ENCODE data around the gene IL11.
A peak's percentile ranks its signal among the peaks of the same experiment; 100 is the strongest.

The IL11 gene

GRCh38 chr19:55372316-55373081 is 2.2 kb upstream of the IL11 start:
- no peak for DNase-seq

DNA sequence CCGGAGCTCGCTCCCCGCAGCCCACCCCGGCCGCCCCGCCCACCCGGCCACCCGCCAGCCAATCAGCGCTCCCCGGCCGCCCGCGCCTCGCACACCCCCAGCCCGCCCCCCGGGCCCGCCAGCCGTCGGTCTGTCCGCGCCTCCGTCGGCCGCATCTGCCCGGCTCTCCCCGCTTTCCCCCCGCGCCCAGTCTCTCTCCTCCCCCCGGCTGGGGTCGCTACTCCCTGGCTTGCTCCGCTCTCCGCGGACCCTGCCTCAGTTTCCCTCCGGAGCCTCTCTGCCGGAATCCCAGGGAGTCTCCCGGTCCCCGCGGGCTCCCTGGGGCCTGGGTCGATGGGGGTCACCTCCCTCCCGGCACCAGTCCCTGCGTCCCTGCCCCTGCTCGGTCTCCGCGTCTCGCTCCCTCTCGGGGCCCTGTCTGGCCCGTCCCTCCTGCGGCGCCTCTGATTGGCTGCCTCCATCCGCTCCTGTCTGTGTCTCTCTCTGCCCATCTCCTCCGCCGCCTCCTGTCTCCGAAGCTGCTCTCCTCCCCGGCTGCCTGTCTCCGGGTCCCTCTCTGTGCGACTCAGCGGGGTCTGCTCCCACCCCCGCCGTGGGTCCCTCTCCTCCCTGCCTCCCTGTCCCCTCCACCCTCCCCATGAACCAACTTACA is 484 bp downstream of the IL11 start:
- DNase-seq = no peak

DNA sequence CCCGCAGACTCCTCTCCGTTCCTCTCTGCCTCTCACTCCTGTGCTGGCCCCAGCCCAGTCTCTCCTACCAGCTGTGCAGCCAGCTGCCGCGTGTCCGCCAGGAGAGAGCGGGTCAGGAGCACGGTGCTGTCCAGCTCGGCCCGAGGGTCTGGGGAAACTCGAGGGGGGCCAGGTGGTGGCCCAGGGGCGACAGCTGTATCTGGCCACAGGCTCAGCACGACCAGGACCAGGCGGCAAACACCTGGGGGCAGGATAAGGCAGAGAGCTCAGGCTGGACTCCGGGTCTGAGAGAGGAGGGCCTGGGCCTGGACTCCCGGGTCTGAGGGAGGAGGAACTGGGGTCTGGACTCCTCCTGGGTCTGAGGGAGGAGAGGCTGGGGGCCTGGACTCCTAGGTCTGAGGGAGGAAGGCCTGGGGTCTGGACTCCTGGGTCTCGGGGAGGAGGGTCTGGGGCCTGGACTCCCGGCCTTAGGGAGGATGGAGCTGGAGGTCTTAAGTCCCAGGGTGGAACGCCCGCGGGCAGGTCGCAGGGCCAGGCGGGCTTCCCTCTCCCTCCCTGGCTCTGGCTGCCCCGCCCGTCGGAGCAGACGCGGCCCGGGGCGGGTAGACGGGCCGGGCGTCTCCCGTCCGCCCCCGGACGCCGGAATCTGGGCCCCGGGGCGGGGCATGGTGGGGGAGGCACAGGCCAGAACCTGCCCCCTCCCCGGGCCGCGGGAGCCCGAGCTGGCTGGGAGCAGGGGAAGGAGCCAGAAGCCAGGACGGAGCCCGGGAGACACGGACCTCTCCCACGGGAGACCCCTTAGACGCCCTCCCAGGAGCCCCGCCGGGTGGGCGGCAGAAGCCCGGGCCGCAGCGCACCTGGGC is 1.3 kb downstream of the IL11 start:
- peak; percentile 44 to 51 for DNase-seq

GRCh38 chr19:55368106-55368505 is 2.2 kb downstream of the IL11 start:
- DNase-seq = no peak

- DNase-seq = no peak
These were observed 3.5 kb downstream of the IL11 start for GRCh38 chr19:55366790-55367189.

GRCh38 chr19:55365964-55366363 is 4.3 kb downstream of the IL11 start:
- no peak for DNase-seq

GRCh38 chr19:55365245-55365644 is 5.0 kb downstream of the IL11 start:
- no peak for DNase-seq

DNA sequence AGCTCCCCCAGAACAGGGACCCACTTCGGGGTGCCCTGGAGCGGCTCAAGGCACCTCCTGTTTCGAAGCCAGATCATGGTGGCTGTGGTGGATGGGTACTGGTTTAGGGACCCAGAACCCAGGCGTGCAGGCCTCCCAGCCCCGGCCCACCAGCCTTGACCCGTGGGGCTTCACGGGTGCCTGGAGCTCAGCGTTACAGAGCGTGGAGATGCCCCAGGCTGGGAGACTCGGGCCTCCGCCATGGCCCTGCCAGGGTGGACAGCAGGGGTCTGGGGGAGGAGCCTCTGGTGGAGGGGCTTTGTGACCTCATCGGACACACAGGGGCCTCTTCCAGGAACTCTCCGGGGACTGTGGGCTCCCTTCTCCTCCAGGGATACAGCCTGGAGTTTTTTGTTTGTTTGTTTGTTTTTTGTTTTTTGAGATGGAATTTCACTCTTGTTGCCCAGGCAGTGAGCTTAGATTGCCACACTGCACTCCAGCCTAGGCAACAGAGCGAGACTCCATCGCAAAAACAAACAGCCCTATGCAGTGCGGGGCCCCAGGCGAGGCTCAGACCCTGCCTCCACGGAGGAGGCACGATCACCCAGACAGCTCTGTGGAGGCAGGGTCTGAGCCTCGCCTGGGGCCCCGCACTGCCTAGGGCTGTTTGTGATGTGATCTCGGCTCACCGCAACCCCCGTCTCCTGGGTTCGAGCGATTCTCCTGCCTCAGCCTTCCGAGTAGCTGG is 7.1 kb downstream of the IL11 start, which contains the start of gene GARIN5B:
Gene GARIN5B (minus strand): TSS at position 271 of the 727 bp plus-strand sequence. CDS start 194 bp downstream, at position 77.
- no peak for DNase-seq

DNA sequence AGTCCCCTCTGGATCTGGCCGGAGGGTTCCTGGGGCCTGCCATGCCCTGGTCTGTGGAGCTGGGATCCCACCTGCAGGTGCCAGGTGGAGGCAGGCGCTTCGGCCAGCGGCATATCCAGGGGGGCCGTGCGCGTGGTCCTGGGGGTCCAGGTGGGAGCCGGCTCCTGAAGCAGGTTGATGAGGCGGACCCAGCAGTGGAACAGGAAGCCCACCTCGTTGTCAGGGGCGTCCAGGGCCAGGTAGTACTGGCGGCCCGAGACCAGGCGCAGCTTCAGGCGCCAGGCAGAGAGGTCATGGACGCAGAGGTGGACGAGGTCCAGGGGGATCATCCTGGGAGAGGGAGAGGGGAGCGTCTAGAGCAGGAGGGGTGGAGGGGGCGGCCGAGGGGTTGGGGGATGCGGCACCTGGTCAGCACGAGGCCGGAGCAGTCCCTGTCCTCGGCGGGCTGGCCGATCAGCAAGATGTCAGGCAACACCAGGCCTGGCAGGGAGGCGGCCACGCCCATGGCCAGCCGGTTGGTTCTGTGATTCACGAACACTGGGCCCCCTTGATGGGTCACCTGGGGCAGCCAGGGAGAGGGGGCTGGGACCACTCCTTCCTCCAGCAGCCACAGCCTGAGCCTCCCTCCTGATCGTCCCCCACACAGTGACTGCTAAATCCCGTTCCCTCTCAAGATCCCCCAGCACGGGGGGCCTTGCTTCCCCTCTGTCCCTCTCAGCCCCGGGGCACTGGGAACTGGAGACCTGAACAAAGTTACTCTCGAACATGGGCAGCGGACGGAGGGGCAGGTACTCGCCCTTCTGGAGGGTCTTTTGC is 7.9 kb downstream of the IL11 start:
- no peak for DNase-seq

DNA sequence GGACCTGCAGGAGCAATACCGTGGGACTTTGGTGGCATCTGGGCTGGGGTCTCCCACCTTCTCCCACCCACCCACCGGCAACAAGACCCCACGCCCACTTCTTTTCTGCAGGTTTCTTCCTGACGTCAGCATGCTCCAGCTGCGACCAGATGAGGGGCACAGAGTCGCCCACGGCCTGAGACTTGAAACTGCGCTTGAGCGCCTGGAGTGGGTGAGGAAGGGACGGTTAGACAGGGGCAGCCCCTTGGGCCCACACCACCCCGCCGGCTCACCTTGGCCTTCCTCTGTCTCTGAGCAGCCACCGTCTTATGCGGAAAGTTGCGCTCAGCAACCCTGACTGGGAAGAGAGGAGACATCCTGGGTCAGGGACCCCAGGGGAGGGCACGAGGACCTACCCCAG is 9.4 kb downstream of the IL11 start:
- no peak for DNase-seq

- no peak for DNase-seq
These were observed 11.0 kb downstream of the IL11 start for GRCh38 chr19:55358943-55359908.

- no peak for DNase-seq
These were observed 11.8 kb downstream of the IL11 start for GRCh38 chr19:55358493-55358892.

GRCh38 chr19:55355213-55355821 is 14.9 kb downstream of the IL11 start:
- no peak for DNase-seq

DNA sequence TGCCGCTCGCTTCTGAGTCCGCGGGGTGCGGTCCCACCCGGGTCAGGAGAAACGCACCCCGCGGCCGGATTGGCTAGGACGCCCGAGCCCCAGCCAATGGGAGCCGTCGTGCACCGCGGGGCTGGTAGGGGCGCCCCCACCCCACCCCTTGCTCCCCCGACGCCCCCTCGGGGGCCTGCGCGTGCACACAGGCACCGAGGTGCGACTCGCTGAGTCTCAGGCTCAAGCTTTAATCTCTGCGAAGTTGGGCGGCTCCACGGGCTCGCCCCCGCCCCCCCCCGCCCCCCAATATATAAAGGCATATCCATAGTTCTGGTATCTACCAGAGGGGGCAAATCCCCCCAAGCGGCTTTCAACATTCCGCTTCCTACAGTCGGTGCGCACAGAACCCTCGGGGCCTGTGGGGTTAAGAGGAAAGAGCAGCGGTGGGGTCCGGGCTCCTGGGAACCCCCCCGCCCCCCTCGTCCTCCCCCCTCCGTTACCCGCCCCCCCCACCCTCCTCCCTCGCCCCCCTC is 15.5 kb downstream of the IL11 start, which contains the start of gene COX6B2:
Gene COX6B2 (minus strand): TSS at position 22 of the 515 bp plus-strand sequence. CDS start 198 bp downstream, outside the sequence.
- no peak for DNase-seq

DNA sequence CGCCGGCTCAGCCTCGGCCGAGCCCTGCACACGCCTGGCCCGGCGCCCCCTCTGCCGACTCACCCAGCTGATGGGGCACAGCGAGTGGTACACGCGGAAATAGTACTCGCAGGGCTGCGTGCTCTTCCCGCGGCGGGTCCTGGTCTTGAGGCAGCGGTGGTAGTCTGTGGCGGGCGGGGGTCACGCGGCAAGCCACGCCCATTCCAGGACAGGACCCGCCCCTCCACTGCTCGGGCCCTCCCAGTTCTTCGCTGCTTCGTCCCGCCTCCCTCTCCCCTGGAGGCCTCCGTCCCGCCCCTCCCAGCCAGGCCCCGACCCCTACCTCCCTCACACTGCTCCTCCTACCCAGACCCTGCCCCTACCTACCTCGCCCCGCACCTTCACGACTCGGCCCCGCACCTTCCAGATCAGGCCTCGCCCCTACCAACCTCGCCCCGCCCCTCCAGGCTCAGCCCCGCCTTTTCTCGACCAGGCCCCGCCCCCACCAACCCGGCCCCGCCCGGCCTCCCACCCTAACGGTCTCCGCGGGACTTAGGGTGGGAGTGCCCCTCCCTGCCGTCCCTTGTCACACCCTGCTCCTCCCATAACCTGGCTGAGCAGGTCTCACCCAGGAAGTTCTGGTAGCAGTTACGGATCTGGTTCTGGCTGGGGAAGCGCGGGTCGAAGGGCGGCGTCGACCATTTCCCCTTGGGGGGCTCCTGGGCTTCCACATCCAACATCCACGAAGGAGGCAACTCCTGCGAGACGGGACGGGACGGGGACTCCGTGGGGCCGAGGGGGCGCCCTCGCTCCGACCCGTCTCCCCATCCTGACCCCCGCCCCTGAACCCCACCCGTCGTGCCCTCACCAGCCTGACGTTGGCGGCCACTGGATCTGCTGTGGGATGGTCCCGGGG is 16.2 kb downstream of the IL11 start:
- DNase-seq = peak; percentile 30 to 65

GRCh38 chr19:55353356-55353802 is 16.9 kb downstream of the IL11 start:
- DNase-seq = no peak

- DNase-seq = no peak
These were observed 17.6 kb downstream of the IL11 start for GRCh38 chr19:55352549-55353145.

DNA sequence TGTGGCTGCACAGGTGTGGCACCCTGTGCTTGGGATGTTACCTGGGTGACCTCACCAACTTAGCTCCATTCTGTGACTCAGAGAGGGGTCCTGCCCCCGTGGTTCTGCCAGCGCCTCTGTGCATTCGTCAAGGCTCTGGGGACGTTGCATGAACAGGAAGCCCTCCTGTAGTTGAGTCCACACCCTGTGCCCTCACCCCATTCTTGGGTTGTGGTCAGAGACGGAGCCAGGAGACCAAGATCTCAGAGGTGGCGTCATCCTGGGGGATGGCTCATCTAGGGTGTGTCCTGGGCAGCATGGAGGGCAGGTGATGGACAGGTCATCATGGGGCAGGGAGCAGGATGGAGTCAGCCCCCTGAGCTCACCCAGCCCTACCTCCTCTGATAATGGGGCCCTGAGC is 18.2 kb downstream of the IL11 start:
- no peak for DNase-seq
